Activated naive CD4-positive, alpha-beta T cell treated with anti-CD3 and anti-CD28 coated beads, Interleukin-2, amount 50 U/mL, for 24 hours (primary cell): ENCODE measurements around the gene SORBS2.

Experiments used
- H3K27ac Mint-ChIP-seq: one replicate; pipeline ENCODE4 v1.8.0; 2021; ENCODE audit warnings: mild to moderate bottlenecking, mixed read lengths
- H3K27me3 Mint-ChIP-seq: one replicate; pipeline ENCODE4 v1.8.0; 2021; ENCODE audit warnings: mixed read lengths
- H3K36me3 Mint-ChIP-seq: one replicate; pipeline ENCODE4 v1.8.0; 2021; ENCODE audit warnings: mixed read lengths
- H3K4me1 Mint-ChIP-seq: one replicate; pipeline ENCODE4 v1.8.0; 2021; ENCODE audit warnings: mixed read lengths
- H3K4me3 Mint-ChIP-seq: one replicate; pipeline ENCODE4 v1.8.0; 2021; ENCODE audit warnings: mild to moderate bottlenecking, mixed read lengths
- H3K9me3 Mint-ChIP-seq: one replicate; pipeline ENCODE4 v1.8.0; 2021; ENCODE audit warnings: mixed read lengths

SORBS2 gene

DNA sequence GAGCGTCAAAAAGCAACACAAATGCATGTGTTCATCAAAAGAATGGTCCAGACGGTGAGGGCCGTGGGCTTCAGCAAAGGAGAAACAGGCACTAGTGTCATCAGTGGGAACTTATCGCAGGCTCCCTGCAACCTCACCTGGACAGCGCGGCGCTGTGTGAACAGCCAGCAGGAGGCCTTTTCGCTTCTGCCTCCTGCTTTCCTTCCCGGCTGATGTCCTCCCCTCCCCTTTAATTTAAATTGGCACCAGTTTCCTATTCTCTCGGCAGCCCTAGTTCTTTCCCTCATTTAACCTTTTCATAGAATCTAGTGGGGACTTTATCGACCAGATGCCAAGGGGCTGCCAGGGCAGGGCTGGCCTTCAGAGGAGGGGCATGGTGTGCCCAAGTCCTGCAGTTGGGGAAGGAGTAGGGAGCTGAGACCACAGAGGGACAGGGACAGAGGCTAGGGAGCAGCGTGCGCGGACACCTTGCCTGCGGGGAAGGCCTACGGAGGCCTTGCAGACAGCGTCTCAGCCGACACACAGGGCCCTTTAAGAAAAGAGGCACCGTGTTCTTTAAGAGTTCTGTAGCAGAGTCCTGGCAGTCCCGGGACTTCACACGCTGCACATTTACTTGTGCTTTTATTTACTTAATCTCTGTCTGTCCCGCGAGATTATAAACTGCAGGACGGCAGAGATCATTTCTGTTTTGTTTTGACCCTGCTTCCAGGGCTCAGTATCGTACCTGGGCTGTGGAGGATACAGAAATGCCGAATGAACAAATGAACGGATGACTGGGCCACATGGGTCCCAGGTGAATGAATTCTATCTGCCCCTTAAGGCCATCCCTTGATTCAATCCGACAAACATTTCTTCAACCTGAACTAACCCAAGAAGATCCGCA, 8.4 kb upstream of the SORBS2 start:
- no peak overlapping the region for H3K4me3 Mint-ChIP-seq
- H3K36me3 Mint-ChIP-seq: no peaks in the 10 kb centered on the region
- H3K27ac Mint-ChIP-seq: no peak overlapping the region
- no peaks in the 10 kb centered on the region for H3K27me3 Mint-ChIP-seq
- no peaks in the 10 kb centered on the region for H3K4me1 Mint-ChIP-seq
- H3K9me3 Mint-ChIP-seq: no peaks in the 10 kb centered on the region

DNA sequence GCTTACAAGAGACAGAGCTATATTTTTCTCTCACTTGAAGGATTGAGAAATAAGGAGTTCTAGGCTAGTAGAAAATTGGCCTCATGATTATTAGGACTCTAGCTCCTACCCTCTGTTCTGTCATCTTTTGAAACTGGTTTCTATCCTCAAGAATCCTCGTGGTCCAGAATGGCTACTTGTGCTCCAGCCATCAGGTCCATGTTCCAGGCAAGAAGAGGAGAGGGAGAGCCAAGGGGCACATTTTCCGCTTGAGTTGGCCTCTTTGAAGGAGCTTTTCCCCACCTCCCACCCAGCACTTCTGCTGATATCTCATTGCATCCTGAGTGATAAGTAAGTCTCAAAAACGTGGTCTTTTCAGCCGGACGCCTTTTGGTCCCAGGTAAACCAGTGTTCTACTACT, 7.2 kb upstream of the SORBS2 start:
- H3K4me3 Mint-ChIP-seq: no peak overlapping the region
- H3K27ac Mint-ChIP-seq: no peak overlapping the region
- no peaks in the 10 kb centered on the region for H3K36me3 Mint-ChIP-seq
- no peaks in the 10 kb centered on the region for H3K4me1 Mint-ChIP-seq
- H3K9me3 Mint-ChIP-seq: no peaks in the 10 kb centered on the region
- peaks cover 4% of the 10 kb centered on the region for H3K27me3 Mint-ChIP-seq

DNA sequence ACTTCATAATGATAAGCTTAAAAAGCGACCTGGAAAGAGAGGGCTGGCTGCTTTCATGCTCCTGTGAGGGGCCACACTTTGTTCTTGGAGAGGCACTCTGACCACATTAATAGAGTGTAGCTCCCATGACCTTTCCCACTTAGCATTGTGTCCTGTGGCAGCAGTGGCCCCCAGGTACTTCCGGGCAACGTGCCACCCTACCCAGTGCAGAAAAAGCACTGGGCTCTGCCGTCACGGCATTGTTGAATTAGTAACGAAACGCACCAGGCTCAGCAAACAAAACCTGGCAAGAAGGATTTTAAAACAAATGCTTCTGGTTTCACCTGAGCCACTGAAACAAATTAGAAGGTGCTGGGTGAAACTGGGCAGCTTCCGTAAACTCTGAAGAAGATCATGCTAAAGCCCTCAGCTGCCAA, 5.4 kb upstream of the SORBS2 start:
- Mint-ChIP-seq H3K27me3 (peaks cover 5% of the 10 kb centered on the region), H3K27ac (no peak overlapping the region), H3K36me3 (no peaks in the 10 kb centered on the region), H3K9me3 (no peaks in the 10 kb centered on the region), H3K4me1 (no peaks in the 10 kb centered on the region), H3K4me3 (no peak overlapping the region)

DNA sequence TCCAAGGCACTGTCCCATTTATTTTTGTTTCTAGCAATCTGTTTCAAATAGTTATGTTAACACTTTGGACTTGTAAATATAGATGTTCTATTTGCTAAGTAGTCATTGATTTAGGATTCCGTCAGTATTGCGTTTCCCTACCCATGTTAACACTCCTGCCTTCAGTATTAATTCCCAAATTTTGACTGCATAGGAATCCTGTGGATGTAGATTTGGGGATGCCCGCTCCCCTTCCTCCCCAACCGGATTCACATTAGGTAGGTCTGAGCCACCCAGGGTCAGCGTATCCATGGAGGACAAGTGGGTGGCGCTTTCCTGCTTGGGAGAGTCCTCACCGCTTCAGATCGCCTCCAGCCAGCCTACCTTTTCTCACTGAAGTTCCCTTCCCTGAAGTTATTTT, 1.1 kb upstream of the SORBS2 start:
- Mint-ChIP-seq H3K4me3 (no peak overlapping the region), H3K27me3 (peaks cover 6% of the 10 kb centered on the region)

DNA sequence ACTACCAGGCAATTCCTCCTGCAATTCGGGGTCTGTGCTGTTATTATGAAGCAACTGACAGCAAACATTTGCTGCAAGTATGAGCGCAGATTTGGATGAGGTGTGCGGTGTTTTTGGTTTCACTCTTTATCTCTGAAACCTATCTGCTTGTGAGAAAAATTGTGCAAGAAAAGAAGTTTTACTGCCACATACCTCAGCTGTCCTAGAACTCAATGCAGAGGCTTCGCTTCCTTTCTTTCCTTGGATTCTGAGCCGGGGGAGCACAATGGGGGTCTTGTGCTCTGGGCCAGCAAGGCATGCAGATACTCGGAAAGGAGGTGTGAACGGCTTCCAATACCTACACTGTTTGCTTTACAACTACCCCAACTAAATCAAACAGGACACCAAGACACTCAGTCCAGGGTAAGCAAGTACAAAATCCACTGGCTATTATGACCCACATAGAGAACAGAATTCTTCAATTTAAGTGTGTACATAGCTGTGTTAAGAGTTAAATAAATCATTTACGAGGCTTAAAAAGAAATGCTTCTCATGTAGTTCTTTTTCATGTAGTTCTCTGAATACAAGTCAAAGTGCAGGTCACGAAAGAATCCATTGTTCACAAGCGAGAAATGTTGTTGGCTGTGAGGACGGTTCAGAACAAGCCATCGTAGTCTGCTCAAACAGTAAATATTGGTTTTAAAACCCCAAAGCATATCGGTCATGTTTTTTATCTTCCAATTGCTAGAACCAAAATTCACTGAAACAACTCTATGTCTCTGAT, 1.1 kb downstream of the SORBS2 start:
- Mint-ChIP-seq H3K36me3 (no peaks in the 10 kb centered on the region), H3K4me1 (no peaks in the 10 kb centered on the region), H3K27me3 (peaks cover 6% of the 10 kb centered on the region), H3K4me3 (no peak overlapping the region), H3K9me3 (no peaks in the 10 kb centered on the region), H3K27ac (no peak overlapping the region)

More for the DNA sequence above, 1.1 kb upstream of the SORBS2 start:
- Mint-ChIP-seq H3K4me1 (no peaks in the 10 kb centered on the region), H3K36me3 (no peaks in the 10 kb centered on the region), H3K27ac (no peak overlapping the region), H3K9me3 (no peaks in the 10 kb centered on the region)

DNA sequence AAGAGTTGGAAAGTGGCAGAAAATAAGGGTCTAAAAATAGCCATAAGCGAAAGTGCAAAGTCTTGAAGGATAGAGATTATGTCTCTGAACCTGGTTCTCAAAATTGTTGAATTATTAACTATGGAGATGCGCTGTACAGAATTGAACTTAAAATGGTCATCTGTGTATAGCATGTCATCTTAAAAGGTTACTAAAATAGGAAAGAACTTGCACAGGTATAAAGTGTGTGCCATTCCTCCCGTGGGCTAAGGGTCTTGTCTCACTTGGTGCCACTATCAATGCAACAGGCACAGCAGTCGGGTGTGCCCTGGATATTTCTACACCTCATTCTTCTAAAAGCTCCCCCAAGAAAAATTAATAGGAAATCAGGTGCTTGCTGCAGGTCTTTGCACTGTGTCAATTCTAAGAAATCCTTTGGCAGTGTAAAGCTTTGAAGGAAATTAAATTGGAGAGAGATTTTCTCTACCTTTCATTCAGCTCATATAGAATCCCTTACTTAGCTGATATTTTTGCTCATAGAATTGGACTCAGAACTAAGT, 2.4 kb downstream of the SORBS2 start:
- Mint-ChIP-seq H3K36me3 (no peaks in the 10 kb centered on the region), H3K4me1 (no peaks in the 10 kb centered on the region), H3K27ac (no peak overlapping the region), H3K9me3 (no peaks in the 10 kb centered on the region), H3K27me3 (peaks cover 4% of the 10 kb centered on the region), H3K4me3 (no peak overlapping the region)

DNA sequence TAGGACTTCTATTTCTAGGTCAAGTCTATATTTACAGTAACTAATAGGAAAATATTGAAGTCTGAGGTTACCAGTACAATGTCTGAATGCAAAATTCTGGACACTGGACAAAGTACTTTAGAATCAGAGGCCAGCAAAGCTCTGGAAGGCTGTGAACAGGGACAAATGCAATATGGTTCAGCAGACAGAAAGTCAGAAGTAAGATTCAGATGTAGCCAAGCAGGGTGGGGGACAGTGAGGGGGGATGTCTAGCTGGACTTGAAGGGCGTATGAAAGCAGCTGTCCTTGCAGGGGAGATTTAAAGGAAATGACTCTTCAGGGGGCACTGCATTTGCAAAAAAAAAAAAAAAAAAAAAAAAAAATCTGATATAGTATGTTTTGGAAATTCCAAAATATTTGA, 2.9 kb downstream of the SORBS2 start:
- no peak overlapping the region for H3K27ac Mint-ChIP-seq
- H3K4me3 Mint-ChIP-seq: no peak overlapping the region
- H3K4me1 Mint-ChIP-seq: no peaks in the 10 kb centered on the region
- H3K27me3 Mint-ChIP-seq: peaks cover 3% of the 10 kb centered on the region
- H3K36me3 Mint-ChIP-seq: no peaks in the 10 kb centered on the region
- H3K9me3 Mint-ChIP-seq: no peaks in the 10 kb centered on the region

DNA sequence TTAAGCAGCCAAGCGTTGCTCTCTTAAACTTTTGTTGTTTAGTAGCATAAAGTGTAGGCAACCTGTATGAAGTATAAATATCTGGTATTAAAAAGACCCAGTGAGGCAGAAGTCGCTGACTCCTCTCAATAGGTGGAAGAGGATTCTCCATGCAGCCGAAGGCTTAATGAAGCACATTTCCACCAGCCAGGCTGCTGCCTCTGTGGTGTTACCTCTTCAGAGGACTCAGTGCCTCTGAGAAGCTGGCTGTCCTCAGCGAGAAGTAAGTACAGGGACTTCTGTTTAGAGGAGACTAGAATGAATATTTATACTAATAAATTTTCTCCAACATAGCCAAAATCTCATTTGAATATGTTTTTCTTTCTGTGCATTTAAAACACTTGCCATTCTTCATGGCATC, 6.0 kb downstream of the SORBS2 start:
- Mint-ChIP-seq H3K36me3 (no peaks in the 10 kb centered on the region), H3K4me3 (no peak overlapping the region), H3K9me3 (no peaks in the 10 kb centered on the region), H3K27ac (no peak overlapping the region), H3K4me1 (no peaks in the 10 kb centered on the region), H3K27me3 (peaks cover 1% of the 10 kb centered on the region)

DNA sequence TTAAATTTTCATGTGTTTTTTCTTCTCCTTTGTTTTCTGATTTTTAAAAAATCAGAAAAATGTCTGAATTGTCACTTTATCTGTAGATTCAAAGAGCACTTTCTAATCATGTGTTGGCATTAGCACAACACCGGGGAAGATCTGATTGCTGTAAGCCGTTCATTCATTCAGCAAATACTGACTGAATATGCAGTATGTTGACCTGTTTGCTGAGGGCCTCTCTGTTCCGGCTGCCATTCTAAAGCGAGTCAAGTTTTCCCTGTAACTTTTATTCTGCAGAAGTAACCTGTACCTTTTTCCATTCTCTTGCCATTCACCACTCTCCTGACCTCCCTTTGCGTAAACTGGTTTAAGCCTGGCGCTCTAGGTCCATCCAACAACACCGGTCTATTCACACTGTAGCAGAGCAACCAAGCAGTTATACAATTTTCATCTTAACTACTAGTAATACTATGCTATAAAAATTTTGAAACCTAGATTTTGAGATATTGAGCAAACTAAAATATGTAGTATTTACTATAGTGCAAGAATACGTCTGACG, 6.7 kb downstream of the SORBS2 start:
- no peaks in the 10 kb centered on the region for H3K4me1 Mint-ChIP-seq
- H3K27ac Mint-ChIP-seq: no peak overlapping the region

DNA sequence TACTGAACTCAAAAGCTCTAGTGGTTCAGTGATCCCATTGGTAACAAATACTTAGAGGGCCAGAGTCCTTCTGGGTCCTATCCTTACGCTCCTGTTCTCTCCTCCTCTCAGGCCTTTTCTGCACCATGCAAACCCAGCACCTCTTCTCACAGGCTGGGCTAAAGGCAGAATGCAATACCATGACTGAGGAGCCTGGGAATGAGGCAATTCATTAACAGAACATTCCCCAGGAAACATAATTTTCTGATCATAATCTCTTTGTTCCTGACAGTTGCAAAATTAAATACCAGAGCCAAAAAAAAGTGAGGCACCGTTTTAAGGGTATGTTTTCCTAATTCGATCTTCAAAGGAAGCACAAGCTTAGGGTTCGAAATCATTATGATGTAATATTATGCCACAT, 9.0 kb downstream of the SORBS2 start:
- no peaks in the 10 kb centered on the region for H3K4me1 Mint-ChIP-seq
- H3K36me3 Mint-ChIP-seq: no peaks in the 10 kb centered on the region
- H3K27me3 Mint-ChIP-seq: no peaks in the 10 kb centered on the region
- no peak overlapping the region for H3K4me3 Mint-ChIP-seq
- H3K27ac Mint-ChIP-seq: no peak overlapping the region
- H3K9me3 Mint-ChIP-seq: no peaks in the 10 kb centered on the region

More for the DNA sequence above, 6.7 kb downstream of the SORBS2 start:
- Mint-ChIP-seq H3K27me3 (peaks cover 1% of the 10 kb centered on the region), H3K9me3 (no peaks in the 10 kb centered on the region), H3K36me3 (no peaks in the 10 kb centered on the region), H3K4me3 (no peak overlapping the region)

DNA sequence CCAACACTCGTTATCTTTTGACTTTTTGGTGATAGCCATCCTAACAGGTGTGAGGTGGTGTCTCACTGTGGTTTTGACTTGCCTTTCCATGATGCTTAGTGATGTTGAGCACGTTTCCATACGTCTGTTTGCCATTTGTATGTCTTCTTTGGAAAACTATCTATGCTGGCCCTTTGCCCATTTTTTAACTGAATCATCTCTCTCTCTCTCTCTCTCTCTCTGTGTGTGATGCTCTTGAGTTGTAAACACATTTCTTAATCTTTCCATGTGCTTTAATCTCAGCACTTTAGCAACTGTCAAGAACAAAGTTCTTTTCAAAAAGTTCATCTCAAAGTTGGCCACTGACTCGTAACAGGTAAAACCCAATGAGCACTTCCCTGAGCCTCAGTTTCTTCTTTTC, 10.5 kb downstream of the SORBS2 start:
- Mint-ChIP-seq H3K27me3 (no peaks in the 10 kb centered on the region), H3K27ac (no peak overlapping the region), H3K9me3 (no peaks in the 10 kb centered on the region), H3K36me3 (no peaks in the 10 kb centered on the region), H3K4me1 (no peaks in the 10 kb centered on the region), H3K4me3 (no peak overlapping the region)

DNA sequence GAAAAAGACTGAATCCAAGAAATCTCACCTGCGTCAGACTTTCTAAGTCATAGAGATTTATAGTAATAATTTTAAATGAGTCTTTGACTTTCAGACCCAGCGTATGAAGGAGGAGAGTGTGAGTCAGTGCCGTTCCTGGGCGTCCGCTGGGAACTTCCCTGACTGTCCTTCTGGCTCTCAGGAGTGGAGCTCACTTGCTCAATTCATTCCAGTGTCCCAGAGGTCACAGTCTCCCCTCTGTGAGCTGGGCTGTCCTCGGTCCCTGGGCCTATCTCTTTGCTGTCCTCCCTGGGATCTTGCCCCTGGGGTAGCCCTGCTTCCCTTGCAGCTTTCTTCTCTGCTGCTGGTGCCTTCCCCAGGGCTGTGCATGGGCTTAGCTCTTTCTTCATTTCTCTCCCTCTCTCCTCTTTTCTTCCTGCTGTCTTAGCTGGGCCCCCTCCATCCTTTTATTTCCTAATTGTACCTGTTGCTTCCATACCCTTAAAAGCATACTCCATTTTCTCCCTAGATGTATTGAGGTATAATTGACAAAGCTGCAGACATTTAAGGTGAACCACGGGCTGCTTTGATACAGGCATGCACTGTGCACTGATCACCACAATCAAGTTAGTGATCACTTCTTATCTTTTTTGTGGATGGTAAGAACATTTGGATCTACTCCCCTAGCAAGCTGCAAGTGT, 11.6 kb downstream of the SORBS2 start:
- H3K36me3 Mint-ChIP-seq: no peaks in the 10 kb centered on the region
- H3K27ac Mint-ChIP-seq: no peak overlapping the region
- no peaks in the 10 kb centered on the region for H3K4me1 Mint-ChIP-seq
- no peaks in the 10 kb centered on the region for H3K9me3 Mint-ChIP-seq
- no peak overlapping the region for H3K4me3 Mint-ChIP-seq
- H3K27me3 Mint-ChIP-seq: no peaks in the 10 kb centered on the region

DNA sequence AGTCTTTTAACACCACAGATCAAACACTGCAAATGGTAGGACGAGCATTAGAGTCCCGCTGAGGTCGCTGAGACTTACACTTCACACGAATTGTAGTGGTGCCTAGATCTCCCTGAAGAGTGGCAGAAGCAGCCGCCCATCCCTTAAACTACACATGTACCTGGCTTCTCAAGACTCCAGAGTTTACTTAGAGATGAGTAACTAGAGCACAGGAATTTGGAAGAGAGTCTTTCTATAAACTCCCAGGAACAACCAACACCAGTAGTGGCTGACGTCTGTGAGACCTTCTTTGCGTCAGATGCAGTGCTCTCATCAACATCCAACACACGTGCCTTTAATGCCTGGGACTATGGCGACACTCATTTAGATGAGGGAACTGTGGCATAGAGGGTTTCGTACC, 12.6 kb downstream of the SORBS2 start:
- no peaks in the 10 kb centered on the region for H3K36me3 Mint-ChIP-seq
- no peaks in the 10 kb centered on the region for H3K9me3 Mint-ChIP-seq
- no peak overlapping the region for H3K4me3 Mint-ChIP-seq
- no peaks in the 10 kb centered on the region for H3K4me1 Mint-ChIP-seq
- no peak overlapping the region for H3K27ac Mint-ChIP-seq
- no peaks in the 10 kb centered on the region for H3K27me3 Mint-ChIP-seq

DNA sequence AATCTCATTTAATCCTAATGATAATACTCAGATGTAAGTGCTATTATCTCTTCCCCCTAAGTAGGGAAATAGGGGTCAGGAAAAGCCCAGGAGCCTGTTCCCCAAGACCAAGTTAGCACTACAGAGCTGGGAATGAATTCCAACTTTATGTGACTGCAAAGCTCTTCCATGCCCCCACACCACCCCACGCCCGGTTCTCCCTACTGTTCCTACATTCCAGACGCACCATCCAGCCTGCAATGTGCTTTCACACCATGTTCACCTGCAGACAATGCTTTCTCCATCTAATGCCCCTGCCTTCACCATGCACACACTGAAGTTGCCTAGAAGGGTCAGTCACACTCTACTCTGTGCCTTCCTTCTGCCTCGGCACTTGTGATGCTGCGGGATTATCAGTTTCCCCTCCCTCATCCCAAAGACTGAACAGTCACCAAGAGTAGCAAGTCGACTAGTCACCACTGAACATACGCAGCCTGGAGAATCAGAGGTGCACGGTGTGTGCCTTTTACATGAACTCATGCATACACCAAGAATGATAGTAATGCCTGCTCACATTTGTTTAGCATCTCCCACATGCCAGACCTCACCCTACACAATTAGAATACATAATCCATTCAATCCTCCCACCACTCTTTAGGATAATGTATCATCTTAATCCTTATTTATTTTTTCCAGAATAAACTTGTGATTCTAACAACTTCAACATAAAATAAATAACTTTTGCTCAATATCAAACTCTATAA, 14.2 kb downstream of the SORBS2 start:
- no peaks in the 10 kb centered on the region for H3K9me3 Mint-ChIP-seq
- H3K27me3 Mint-ChIP-seq: no peaks in the 10 kb centered on the region

DNA sequence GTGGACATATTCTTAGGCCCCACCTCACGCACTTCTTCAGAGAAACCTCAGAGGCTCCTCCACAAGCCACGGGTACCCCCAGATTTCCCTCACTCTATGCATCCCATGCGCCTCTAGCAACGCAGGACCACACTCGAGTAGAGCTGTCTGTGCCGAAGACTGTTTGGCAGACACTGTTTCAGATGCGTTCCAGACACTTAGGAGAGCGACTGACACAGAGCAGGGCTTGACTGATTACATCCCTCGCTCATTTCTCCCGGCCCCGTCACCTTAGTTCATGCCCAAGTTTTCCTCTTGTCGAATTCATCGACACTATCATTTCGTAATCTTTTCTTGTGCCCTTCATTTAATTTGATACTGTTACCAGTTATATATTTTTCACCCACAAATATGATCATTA, 15.0 kb downstream of the SORBS2 start:
- no peak overlapping the region for H3K27ac Mint-ChIP-seq
- no peaks in the 10 kb centered on the region for H3K27me3 Mint-ChIP-seq
- no peaks in the 10 kb centered on the region for H3K4me1 Mint-ChIP-seq
- H3K4me3 Mint-ChIP-seq: no peak overlapping the region
- H3K9me3 Mint-ChIP-seq: no peaks in the 10 kb centered on the region
- H3K36me3 Mint-ChIP-seq: no peaks in the 10 kb centered on the region

More for the DNA sequence above, 14.2 kb downstream of the SORBS2 start:
- no peaks in the 10 kb centered on the region for H3K36me3 Mint-ChIP-seq
- H3K4me3 Mint-ChIP-seq: no peak overlapping the region
- H3K27ac Mint-ChIP-seq: no peak overlapping the region
- H3K4me1 Mint-ChIP-seq: no peaks in the 10 kb centered on the region
